Mesendoderm (in vitro differentiated cells): ENCODE measurements around the gene IGF1R.
A peak's percentile ranks its signal among the peaks of the same experiment; 100 is the strongest.

ENCODE experiments used
- DNase-seq: peaks from one replicate; pipeline ENCODE4 v3.0.0; 2013
- H2AK5ac ChIP-seq: 2 replicates; pipeline ENCODE4 v1.6.1; 2013; ENCODE audit warnings: low read length, inconsistent platforms
- H2BK120ac ChIP-seq: 2 replicates; pipeline ENCODE4 v1.6.1; 2013; ENCODE audit warnings: low read depth, mild to moderate bottlenecking, low read length, moderate library complexity, mixed read lengths
- H2BK15ac ChIP-seq: replicated peaks from 2 replicates; pipeline ENCODE4 v1.6.1; 2013; ENCODE audit warnings: low read depth, mild to moderate bottlenecking, moderate library complexity
- H2BK5ac ChIP-seq: 2 replicates; pipeline ENCODE4 v1.6.1; 2013; ENCODE audit warnings: low read length, inconsistent platforms
- H3K18ac ChIP-seq: 2 replicates; pipeline ENCODE4 v1.6.1; 2013; ENCODE audit warnings: mild to moderate bottlenecking, low read length, mixed read lengths
- H3K23ac ChIP-seq: one replicate; pipeline ENCODE4 v1.6.1; 2013; ENCODE audit warnings: low read length
- H3K27ac ChIP-seq: 2 replicates; pipeline ENCODE4 v1.5.1; 2013; ENCODE audit warnings: low read depth, mild to moderate bottlenecking, inconsistent platforms, low read length, moderate library complexity
- H3K27me3 ChIP-seq: 2 replicates; pipeline ENCODE4 v1.6.1; 2013; ENCODE audit warnings: low read length, control low read depth, mild to moderate bottlenecking, inconsistent platforms; ENCODE audit not compliant: insufficient read depth, poor library complexity
- H3K36me3 ChIP-seq: 2 replicates; pipeline ENCODE4 v1.6.1; 2013; ENCODE audit warnings: low read length, inconsistent platforms; ENCODE audit not compliant: control insufficient read depth, insufficient read depth
- H3K4ac ChIP-seq: one replicate; pipeline ENCODE4 v1.6.1; 2013; ENCODE audit warnings: low read depth, mild to moderate bottlenecking, low read length, moderate library complexity
- H3K4me1 ChIP-seq: 2 replicates; pipeline ENCODE4 v1.6.1; 2013; ENCODE audit warnings: low read depth, low read length, inconsistent platforms; ENCODE audit not compliant: control insufficient read depth
- H3K4me2 ChIP-seq: 2 replicates; pipeline ENCODE4 v1.6.1; 2013; ENCODE audit warnings: low read length
- H3K4me3 ChIP-seq: 2 replicates; pipeline ENCODE4 v1.5.1; 2013; ENCODE audit warnings: mild to moderate bottlenecking, low read length
- H3K56ac ChIP-seq: one replicate; pipeline ENCODE4 v1.6.1; 2013; ENCODE audit warnings: low read length
- H3K79me1 ChIP-seq: 2 replicates; pipeline ENCODE4 v1.6.1; 2013; ENCODE audit warnings: low read length, inconsistent platforms
- H3K79me2 ChIP-seq: 2 replicates; pipeline ENCODE4 v1.6.1; 2013; ENCODE audit warnings: mild to moderate bottlenecking, low read length; ENCODE audit not compliant: control insufficient read depth, insufficient read depth
- H3K9ac ChIP-seq: 2 replicates; pipeline ENCODE4 v1.6.1; 2013; ENCODE audit warnings: low read length, inconsistent platforms
- H4K5ac ChIP-seq: one replicate; pipeline ENCODE4 v1.6.1; 2013; ENCODE audit warnings: low read length
- H4K8ac ChIP-seq: one replicate; pipeline ENCODE4 v1.6.1; 2013; ENCODE audit warnings: low read depth, mild to moderate bottlenecking, control low read depth, low read length, moderate library complexity
- WGBS: extraction: QIAGEN DNeasy Blood & Tissue Kit; methylation state at CpG from one replicate; pipeline ENCODE4 v1.1.7; 2013; ENCODE audit warnings: low lambda C conversion rate, missing lambda C conversion rate; ENCODE audit not compliant: insufficient coverage; ENCODE audit errors: extremely low coverage; 5-methylcytosine and 5-hydroxymethylcytosine counted together

IGF1R gene

GRCh38 chr15:98873441-98874218 is 225.3 kb downstream of the IGF1R start:
- WGBS: no CpG with 5 or more reads among the region's 12 CpGs
- Histone ChIP-seq H3K79me1 (peaks cover 22% of the 10 kb centered on the region), H2BK15ac (no peak overlapping the region), H4K5ac (no peak overlapping the region), H3K79me2 (peaks cover 62% of the 10 kb centered on the region), H2AK5ac (no peak overlapping the region), H3K9ac (no peak overlapping the region), H3K36me3 (no peaks in the 10 kb centered on the region), H3K56ac (peak overlapping the region; percentile 17), H3K4me2 (no peak overlapping the region), H3K23ac (no peak overlapping the region), H4K8ac (no peak overlapping the region), H3K27me3 (no peaks in the 10 kb centered on the region), H3K27ac (no peak overlapping the region), H2BK5ac (no peak overlapping the region), H2BK120ac (no peak overlapping the region), H3K18ac (no peak overlapping the region), H3K4me1 (peaks cover 16% of the 10 kb centered on the region), H3K4ac (no peak overlapping the region), H3K4me3 (no peak overlapping the region)
- DNase-seq: peak; percentile 59

- H3K4me1 ChIP-seq: peaks cover 16% of the 10 kb centered on the region
- no peaks in the 10 kb centered on the region for H3K27me3 ChIP-seq
- no peak overlapping the region for H3K4me3 ChIP-seq
- H3K56ac ChIP-seq: peak overlapping the region; percentile 22
- H2BK15ac ChIP-seq: no peak overlapping the region
- peak overlapping the region; percentile 52 for H3K27ac ChIP-seq
- no CpG with 5 or more reads among the region's 7 CpGs for WGBS
- H4K5ac ChIP-seq: no peak overlapping the region
- no peak overlapping the region for H2AK5ac ChIP-seq
- DNase-seq: no peak
- no peak overlapping the region for H3K4ac ChIP-seq
- peaks cover 64% of the 10 kb centered on the region for H3K79me2 ChIP-seq
- H2BK5ac ChIP-seq: no peak overlapping the region
- no peak overlapping the region for H2BK120ac ChIP-seq
- peaks cover 22% of the 10 kb centered on the region for H3K79me1 ChIP-seq
- no peak overlapping the region for H3K18ac ChIP-seq
- no peak overlapping the region for H4K8ac ChIP-seq
- H3K36me3 ChIP-seq: no peaks in the 10 kb centered on the region
- H3K23ac ChIP-seq: peak overlapping the region; percentile 76
- no peak overlapping the region for H3K9ac ChIP-seq
- H3K4me2 ChIP-seq: no peak overlapping the region
Measured at GRCh38 chr15:98874370-98874769, 226.0 kb downstream of the IGF1R start.

- peak overlapping the region; percentile 31 for H3K27ac ChIP-seq
- WGBS: no CpG with 5 or more reads among the region's 8 CpGs
Measured at GRCh38 chr15:98874773-98875172, 226.4 kb downstream of the IGF1R start.

GRCh38 chr15:98875309-98875708 is 227.0 kb downstream of the IGF1R start:
- WGBS: no CpG with 5 or more reads among the region's 3 CpGs
- Histone ChIP-seq H3K27me3 (no peaks in the 10 kb centered on the region), H2BK5ac (no peak overlapping the region), H3K4me3 (no peak overlapping the region), H3K9ac (no peak overlapping the region), H2BK120ac (no peak overlapping the region), H3K4me1 (peaks cover 16% of the 10 kb centered on the region), H3K36me3 (no peaks in the 10 kb centered on the region), H3K79me1 (peaks cover 18% of the 10 kb centered on the region), H3K4ac (no peak overlapping the region), H3K4me2 (no peak overlapping the region), H2BK15ac (no peak overlapping the region), H4K8ac (no peak overlapping the region), H2AK5ac (no peak overlapping the region), H3K18ac (no peak overlapping the region), H3K56ac (no peak overlapping the region), H3K27ac (no peak overlapping the region), H3K23ac (no peak overlapping the region), H3K79me2 (peaks cover 64% of the 10 kb centered on the region), H4K5ac (no peak overlapping the region)
- DNase-seq: no peak

More at GRCh38 chr15:98874773-98875172, 226.4 kb downstream of the IGF1R start:
- H3K18ac ChIP-seq: no peak overlapping the region
- peak; percentile 57 for DNase-seq
- H2BK15ac ChIP-seq: no peak overlapping the region
- no peak overlapping the region for H3K4me3 ChIP-seq
- no peak overlapping the region for H2BK120ac ChIP-seq
- peaks cover 16% of the 10 kb centered on the region for H3K4me1 ChIP-seq
- no peak overlapping the region for H3K4me2 ChIP-seq
- no peak overlapping the region for H2AK5ac ChIP-seq
- H4K5ac ChIP-seq: no peak overlapping the region
- no peak overlapping the region for H3K4ac ChIP-seq
- peaks cover 63% of the 10 kb centered on the region for H3K79me2 ChIP-seq
- peak overlapping the region; percentile 76 for H3K23ac ChIP-seq
- H3K27me3 ChIP-seq: no peaks in the 10 kb centered on the region
- H3K9ac ChIP-seq: no peak overlapping the region
- no peaks in the 10 kb centered on the region for H3K36me3 ChIP-seq
- H4K8ac ChIP-seq: no peak overlapping the region
- H3K56ac ChIP-seq: peak overlapping the region; percentile 22
- peaks cover 20% of the 10 kb centered on the region for H3K79me1 ChIP-seq
- H2BK5ac ChIP-seq: no peak overlapping the region

GRCh38 chr15:98876451-98877369 is 228.4 kb downstream of the IGF1R start:
- Histone ChIP-seq H3K4ac (no peak overlapping the region), H2BK120ac (no peak overlapping the region), H3K79me1 (peaks cover 10% of the 10 kb centered on the region), H3K18ac (no peak overlapping the region), H3K79me2 (peaks cover 59% of the 10 kb centered on the region), H4K8ac (no peak overlapping the region), H3K9ac (no peak overlapping the region), H3K4me2 (no peak overlapping the region), H3K23ac (no peak overlapping the region), H2BK5ac (no peak overlapping the region), H3K27ac (no peak overlapping the region), H3K4me3 (no peak overlapping the region), H2BK15ac (no peak overlapping the region), H3K36me3 (no peaks in the 10 kb centered on the region), H4K5ac (no peak overlapping the region), H2AK5ac (no peak overlapping the region), H3K27me3 (no peaks in the 10 kb centered on the region), H3K4me1 (peaks cover 16% of the 10 kb centered on the region), H3K56ac (no peak overlapping the region)
- DNase-seq: peak; percentile 43
- WGBS: no CpG with 5 or more reads among the region's 5 CpGs
